Trophoblast cell (in vitro differentiated cells and primary cell): ENCODE measurements around the gene MMP20.
A peak's percentile ranks its signal among the peaks of the same experiment; 100 is the strongest.

Experiments used
- DNase-seq, 2 donors: peaks; one replicate each; pipeline ENCODE4 v3.0.0-alpha.2; 2016
- H2AFZ ChIP-seq: 2 replicates; pipeline ENCODE4 v1.6.1; 2013; ENCODE audit warnings: low read length, moderate library complexity, mild to moderate bottlenecking; ENCODE audit not compliant: insufficient read depth, poor library complexity
- H2AK5ac ChIP-seq: 2 replicates; pipeline ENCODE4 v1.6.1; 2013; ENCODE audit warnings: mild to moderate bottlenecking, low read length
- H2BK120ac ChIP-seq: 2 replicates; pipeline ENCODE4 v1.6.1; 2013; ENCODE audit warnings: low read length, mild to moderate bottlenecking, moderate library complexity; ENCODE audit not compliant: insufficient read depth, poor library complexity
- H2BK12ac ChIP-seq: 2 replicates; pipeline ENCODE4 v1.6.1; 2013; ENCODE audit warnings: mild to moderate bottlenecking, low read length, moderate library complexity
- H2BK5ac ChIP-seq: 2 replicates; pipeline ENCODE4 v1.6.1; 2013; ENCODE audit warnings: low read length, low read depth, moderate library complexity, mild to moderate bottlenecking; ENCODE audit not compliant: poor library complexity
- H3K14ac ChIP-seq: 2 replicates; pipeline ENCODE4 v1.6.1; 2013; ENCODE audit warnings: mild to moderate bottlenecking, low read length
- H3K18ac ChIP-seq: 2 replicates; pipeline ENCODE4 v1.6.1; 2013; ENCODE audit warnings: mild to moderate bottlenecking, low read length
- H3K23ac ChIP-seq: 2 replicates; pipeline ENCODE4 v1.6.1; 2013; ENCODE audit warnings: low read length
- H3K27ac ChIP-seq: 2 replicates; pipeline ENCODE4 v1.5.1; 2013; ENCODE audit warnings: low read depth, mild to moderate bottlenecking, inconsistent platforms, low read length, moderate library complexity
- H3K27me3 ChIP-seq: 2 replicates; pipeline ENCODE4 v1.6.1; 2013; ENCODE audit warnings: inconsistent platforms, mild to moderate bottlenecking, low read length, moderate library complexity; ENCODE audit not compliant: insufficient read depth
- H3K36me3 ChIP-seq, 2 experiments: 1 replicate in 1 of 2; 2 replicates in 1 of 2; pipeline ENCODE4 v1.6.1; 2013; ENCODE audit warnings: low read length in 2 of 2, mild to moderate bottlenecking in 2 of 2, moderate library complexity in 1 of 2; ENCODE audit not compliant: insufficient read depth in 2 of 2, control insufficient read depth in 1 of 2
- H3K4ac ChIP-seq: 2 replicates; pipeline ENCODE4 v1.6.1; 2013; ENCODE audit warnings: low read depth, mild to moderate bottlenecking, low read length, moderate library complexity
- H3K4me1 ChIP-seq, 2 experiments: 1 replicate in 1 of 2; 2 replicates in 1 of 2; pipeline ENCODE4 v1.6.1; 2013; ENCODE audit warnings: low read length in 2 of 2, mild to moderate bottlenecking in 2 of 2, moderate library complexity in 1 of 2; ENCODE audit not compliant: insufficient read depth in 2 of 2, control insufficient read depth in 1 of 2
- H3K4me2 ChIP-seq: 2 replicates; pipeline ENCODE4 v1.6.1; 2013; ENCODE audit warnings: inconsistent platforms, mild to moderate bottlenecking, low read length, moderate library complexity
- H3K4me3 ChIP-seq: 2 replicates; pipeline ENCODE4 v1.5.1; 2013; ENCODE audit warnings: mild to moderate bottlenecking, low read depth, low read length, inconsistent platforms
- H3K79me1 ChIP-seq: one replicate; pipeline ENCODE4 v1.6.1; 2013; ENCODE audit warnings: low read length
- H3K79me2 ChIP-seq: 2 replicates; pipeline ENCODE4 v1.6.1; 2013; ENCODE audit warnings: low read length, mild to moderate bottlenecking; ENCODE audit not compliant: control insufficient read depth, insufficient read depth, poor library complexity
- H3K9ac ChIP-seq: 2 replicates; pipeline ENCODE4 v1.6.1; 2013; ENCODE audit warnings: mild to moderate bottlenecking, low read length
- H3K9me3 ChIP-seq: 2 replicates; pipeline ENCODE4 v1.6.1; 2013; ENCODE audit warnings: low read depth, mild to moderate bottlenecking, control low read depth, inconsistent platforms, low read length; ENCODE audit not compliant: insufficient read depth
- H4K12ac ChIP-seq: 2 replicates; pipeline ENCODE4 v1.6.1; 2013; ENCODE audit warnings: low read depth, mild to moderate bottlenecking, low read length, moderate library complexity
- H4K8ac ChIP-seq: 2 replicates; pipeline ENCODE4 v1.6.1; 2013; ENCODE audit warnings: low read depth, mild to moderate bottlenecking, low read length, moderate library complexity
- H4K91ac ChIP-seq: one replicate; pipeline ENCODE4 v1.6.1; 2013; ENCODE audit warnings: low read depth, mild to moderate bottlenecking, low read length, moderate library complexity
- WGBS: extraction: QIAGEN DNeasy Blood & Tissue Kit; methylation state at CpG from one replicate; pipeline ENCODE4 v1.1.7; 2013; ENCODE audit warnings: missing lambda C conversion rate; ENCODE audit not compliant: insufficient read length, insufficient coverage; ENCODE audit errors: extremely low coverage; 5-methylcytosine and 5-hydroxymethylcytosine counted together

The MMP20 gene

GRCh38 chr11:102620179-102620578, 5.0 kb downstream of the MMP20 start:
- Histone ChIP-seq H2BK12ac (no peak overlapping the region), H3K4ac (no peak overlapping the region), H3K36me3 (no peaks in the 10 kb centered on the region), H3K79me1 (no peaks in the 10 kb centered on the region), H3K4me1 (peaks cover 9 to 11% of the 10 kb centered on the region in 2 experiments), H2BK5ac (no peak overlapping the region), H2AK5ac (no peak overlapping the region), H3K9ac (no peak overlapping the region), H3K23ac (no peak overlapping the region), H2BK120ac (no peak overlapping the region), H3K27me3 (no peaks in the 10 kb centered on the region), H3K4me3 (no peak overlapping the region), H3K9me3 (no peaks in the 10 kb centered on the region), H4K12ac (no peak overlapping the region), H3K18ac (no peak overlapping the region), H3K27ac (no peak overlapping the region), H3K79me2 (no peaks in the 10 kb centered on the region), H2AFZ (no peak overlapping the region), H3K14ac (no peak overlapping the region), H4K91ac (no peak overlapping the region), H4K8ac (no peak overlapping the region), H3K4me2 (no peak overlapping the region)
- DNase-seq: no peak

GRCh38 chr11:102617466-102618008, 7.6 kb downstream of the MMP20 start:
- H3K27me3 ChIP-seq: no peaks in the 10 kb centered on the region
- no peak overlapping the region for H2BK12ac ChIP-seq
- no peak overlapping the region for H3K18ac ChIP-seq
- WGBS: no CpG with 5 or more reads among the region's 1 CpG
- no peak overlapping the region for H2BK120ac ChIP-seq
- no peak overlapping the region for H4K8ac ChIP-seq
- no peak overlapping the region for H4K12ac ChIP-seq
- H3K9me3 ChIP-seq: no peaks in the 10 kb centered on the region
- no peak overlapping the region for H3K27ac ChIP-seq
- H3K4ac ChIP-seq: no peak overlapping the region
- peaks cover 7 to 9% of the 10 kb centered on the region in 2 experiments for H3K4me1 ChIP-seq
- no peak for DNase-seq
- H3K23ac ChIP-seq: no peak overlapping the region
- H3K4me3 ChIP-seq: no peak overlapping the region
- no peaks in the 10 kb centered on the region for H3K79me2 ChIP-seq
- no peak overlapping the region for H3K4me2 ChIP-seq
- no peaks in the 10 kb centered on the region for H3K79me1 ChIP-seq
- H4K91ac ChIP-seq: no peak overlapping the region
- no peak overlapping the region for H2AFZ ChIP-seq
- H2BK5ac ChIP-seq: no peak overlapping the region
- no peak overlapping the region for H2AK5ac ChIP-seq
- no peak overlapping the region for H3K14ac ChIP-seq
- no peaks in the 10 kb centered on the region for H3K36me3 ChIP-seq
- H3K9ac ChIP-seq: no peak overlapping the region

GRCh38 chr11:102615894-102616432, 9.2 kb downstream of the MMP20 start:
- H3K4ac ChIP-seq: no peak overlapping the region
- no peak overlapping the region for H3K4me3 ChIP-seq
- H2AK5ac ChIP-seq: no peak overlapping the region
- H3K27ac ChIP-seq: no peak overlapping the region
- H3K9ac ChIP-seq: no peak overlapping the region
- H3K4me2 ChIP-seq: no peak overlapping the region
- WGBS: no CpG with 5 or more reads among the region's 3 CpGs
- H4K12ac ChIP-seq: no peak overlapping the region
- H2AFZ ChIP-seq: no peak overlapping the region
- H3K27me3 ChIP-seq: no peaks in the 10 kb centered on the region
- no peaks in the 10 kb centered on the region for H3K36me3 ChIP-seq
- no peaks in the 10 kb centered on the region for H3K9me3 ChIP-seq
- no peak overlapping the region for H4K8ac ChIP-seq
- no peak overlapping the region for H3K23ac ChIP-seq
- no peaks in the 10 kb centered on the region for H3K79me2 ChIP-seq
- no peak overlapping the region for H2BK5ac ChIP-seq
- H2BK12ac ChIP-seq: no peak overlapping the region
- peaks cover 7 to 9% of the 10 kb centered on the region in 2 experiments for H3K4me1 ChIP-seq
- no peak overlapping the region for H3K18ac ChIP-seq
- H4K91ac ChIP-seq: no peak overlapping the region
- no peak for DNase-seq
- H2BK120ac ChIP-seq: no peak overlapping the region
- no peaks in the 10 kb centered on the region for H3K79me1 ChIP-seq
- no peak overlapping the region for H3K14ac ChIP-seq

- Histone ChIP-seq H3K27me3 (no peaks in the 10 kb centered on the region), H3K27ac (no peak overlapping the region), H2AFZ (no peak overlapping the region), H3K9ac (no peak overlapping the region), H3K36me3 (no peaks in the 10 kb centered on the region), H4K91ac (no peak overlapping the region), H3K79me2 (no peaks in the 10 kb centered on the region), H4K12ac (no peak overlapping the region), H3K79me1 (no peaks in the 10 kb centered on the region), H3K18ac (no peak overlapping the region), H3K4me1 (peaks cover 7 to 9% of the 10 kb centered on the region in 2 experiments), H3K4ac (no peak overlapping the region), H2AK5ac (no peak overlapping the region), H3K4me2 (no peak overlapping the region), H3K4me3 (no peak overlapping the region), H3K9me3 (no peaks in the 10 kb centered on the region), H4K8ac (no peak overlapping the region), H2BK12ac (no peak overlapping the region), H3K23ac (no peak overlapping the region), H3K14ac (no peak overlapping the region), H2BK120ac (no peak overlapping the region), H2BK5ac (no peak overlapping the region)
- DNase-seq: peak; percentile 48 to 66
- WGBS: no CpG with 5 or more reads among the region's 7 CpGs
Measured at GRCh38 chr11:102615077-102615893, 9.8 kb downstream of the MMP20 start.
